K562 (cell line): ENCODE data around the gene COA6. TPM values are rescaled to one million over a fixed set of nuclear protein-coding genes. Genes with fewer than 3 reads are reported as not detected.
A peak's percentile ranks its signal among the peaks of the same experiment; 100 is the strongest.

ENCODE experiments used
- ATAC-seq: fragments of 200-7000 bp; cut with Tn5 transposase; 3 replicates; pipeline ENCODE4 v1.9.1; 2020; ENCODE audit warnings: moderate library complexity
- BruUV-seq: library from RNA; stranded (reverse); fragments of 400-500 nt; replicated peaks from 2 replicates; lab custom pipeline; 2021; lab: Mats Ljungman, UMichigan
- CTCF ChIA-PET: fragments of 300-600 bp; formaldehyde crosslinking; extraction: SDS; loops from one replicate; lab custom pipeline; 2021; ENCODE audit warnings: low intra/inter-chr PET ratio; lab: Yijun Ruan, JAX
- POLR2A ChIA-PET: fragments of 300-600, 350-650 bp; sonication (Branson Sonifier 250); formaldehyde crosslinking; extraction: SDS; loops from one replicate; lab custom pipeline; 2021; ENCODE audit warnings: antibody characterized with exemption, inconsistent platforms; lab: Yijun Ruan, JAX
- DNase-seq, 4 experiments: peaks; one replicate each; pipeline versions ENCODE4 v3.0.0 to v3.0.0-alpha.2; 2011 to 2018; ENCODE audit warnings: low spot score in 3 of 4, mixed read lengths in 3 of 4; ENCODE audit errors: extremely low read depth in 1 of 4
- FAIRE-seq: peaks from 2 replicates; lab custom pipeline; 2011; peaks lifted over from hg19 to GRCh38; lab: Jason Lieb, UNC
- H2AFZ ChIP-seq: 2 replicates; pipeline ENCODE4 v1.6.0; 2011; ENCODE audit warnings: low read depth, low read length, control low read depth, inconsistent platforms
- H3K27ac ChIP-seq: fragments of 200-600 bp; 3 replicates; pipeline ENCODE4 v1.8.0; 2011; ENCODE audit warnings: low read depth, mild to moderate bottlenecking, control low read depth, inconsistent platforms, low read length, moderate library complexity, mixed read lengths; ENCODE audit errors: extremely low read depth
- H3K27me3 ChIP-seq, 2 experiments: fragments of 300-600 bp in 1 of 2; 2 replicates in 1 of 2; 3 replicates in 1 of 2; pipeline versions ENCODE4 v1.6.0 to v1.8.0; 2011; ENCODE audit warnings: inconsistent platforms in 2 of 2, low read length in 2 of 2, mild to moderate bottlenecking in 1 of 2, mixed read lengths in 1 of 2, moderate library complexity in 1 of 2; ENCODE audit not compliant: control insufficient read depth in 2 of 2, insufficient read depth in 2 of 2
- H3K36me3 ChIP-seq: fragments of 300-600 bp; 3 replicates; pipeline ENCODE4 v1.8.0; 2011; ENCODE audit warnings: mild to moderate bottlenecking, low read length, inconsistent platforms; ENCODE audit not compliant: control insufficient read depth, insufficient read depth
- H3K4me1 ChIP-seq, 2 experiments: fragments of 200-600 bp in 1 of 2; replicated peaks in 1 of 2; 2 replicates in 1 of 2; 3 replicates in 1 of 2; pipeline versions ENCODE4 v1.5.1 to v1.8.0; 2011; ENCODE audit warnings: inconsistent platforms in 2 of 2, low read length in 2 of 2, mild to moderate bottlenecking in 1 of 2, mixed read lengths in 1 of 2, moderate library complexity in 1 of 2; ENCODE audit not compliant: control insufficient read depth in 2 of 2, insufficient read depth in 2 of 2
- H3K4me2 ChIP-seq: 2 replicates; pipeline ENCODE4 v1.6.1; 2011; ENCODE audit warnings: low read length, control low read depth, inconsistent platforms, mixed read lengths; ENCODE audit not compliant: insufficient read depth
- H3K4me3 ChIP-seq: fragments of 200-600 bp; sonication (generic), shearing (Covaris generic); 2 replicates; pipeline ENCODE4 v1.5.1; 2016; ENCODE audit warnings: control low read depth, inconsistent platforms
- H3K79me2 ChIP-seq: fragments of 200-600 bp; 3 replicates; pipeline ENCODE4 v1.8.0; 2011; ENCODE audit warnings: low read length, inconsistent platforms; ENCODE audit not compliant: control insufficient read depth, insufficient read depth
- H3K9ac ChIP-seq, 2 experiments: 2 replicates each; pipeline versions ENCODE4 v1.6.0 to v1.6.1; 2011; ENCODE audit warnings: low read depth in 2 of 2, low read length in 2 of 2, control low read depth in 1 of 2, inconsistent platforms in 1 of 2, mild to moderate bottlenecking in 1 of 2, mixed read lengths in 1 of 2; ENCODE audit not compliant: insufficient read depth in 1 of 2
- H3K9me1 ChIP-seq: one replicate; pipeline ENCODE4 v1.6.0; 2011; ENCODE audit warnings: inconsistent platforms, mild to moderate bottlenecking, low read length, moderate library complexity; ENCODE audit not compliant: control insufficient read depth, insufficient read depth
- H3K9me3 ChIP-seq: replicated peaks from 2 replicates; pipeline ENCODE4 v1.5.1; 2011; ENCODE audit warnings: low read depth, low read length, inconsistent platforms; ENCODE audit not compliant: control insufficient read depth, insufficient read depth
- H4K20me1 ChIP-seq: replicated peaks from 2 replicates; pipeline ENCODE4 v1.6.1; 2011; ENCODE audit warnings: low read length, inconsistent platforms, mixed read lengths; ENCODE audit not compliant: control insufficient read depth, insufficient read depth
- CSDE1 ChIP-seq, 2 experiments: fragments of 450-650 bp; IDR thresholded peaks; 2 replicates each; pipeline ENCODE4 v1.6.1; 2016; ENCODE audit warnings: mild to moderate bottlenecking in 1 of 2
- HEY1 ChIP-seq: fragments of 250-450 bp; sonication (Bioruptor Pico); IDR thresholded peaks from 2 replicates; pipeline ENCODE4 v1.5.0; 2020; ENCODE audit warnings: mild to moderate bottlenecking, moderate library complexity, borderline replicate concordance
- HNRNPH1 ChIP-seq: fragments of 200-400 bp; formaldehyde crosslinking; optimal IDR thresholded peaks from 2 replicates; pipeline ENCODE3; 2017; ENCODE audit warnings: low read depth, mild to moderate bottlenecking, low read length, moderate library complexity
- RBM22 ChIP-seq: fragments of 200-400 bp; formaldehyde crosslinking; IDR thresholded peaks from 2 replicates; pipeline ENCODE4 v1.6.1; 2018; ENCODE audit warnings: low read length, low read depth; ENCODE audit not compliant: poor library complexity, severe bottlenecking
- TEAD4 ChIP-seq, 2 experiments: sonication (generic) in 1 of 2; formaldehyde crosslinking in 1 of 2; IDR thresholded peaks; 2 replicates each; pipeline versions ENCODE4 v1.6.1 to v1.8.0; 2012 to 2022; ENCODE audit warnings: borderline replicate concordance in 1 of 2, inconsistent platforms in 1 of 2, low read length in 1 of 2, mild to moderate bottlenecking in 1 of 2, missing genetic modification reagents in 1 of 2
- THAP7 ChIP-seq: fragments of 250-450 bp; sonication (Bioruptor Pico); IDR thresholded peaks from 2 replicates; pipeline ENCODE4 v1.5.0; 2021
- ZNF175 ChIP-seq: fragments of 200-800 bp; sonication (Bioruptor generic); IDR thresholded peaks from 2 replicates; pipeline ENCODE4 v1.6.1; 2016; ENCODE audit warnings: low read depth, mild to moderate bottlenecking, missing genetic modification characterization, missing compliant biosample characterization
- ZNF639 ChIP-seq, 2 experiments: fragments of 200-800 bp in 1 of 2; sonication (Bioruptor generic) in 1 of 2; sonication (generic) in 1 of 2; formaldehyde crosslinking in 1 of 2; IDR thresholded peaks in 1 of 2; conservative IDR thresholded peaks in 1 of 2; 2 replicates each; pipeline versions ENCODE4 v1.5.0 to v1.6.1; 2016 to 2020; ENCODE audit warnings: missing compliant biosample characterization in 1 of 2, missing genetic modification characterization in 1 of 2, missing genetic modification reagents in 1 of 2
- WGBS: fragments of 100-300 bp; shearing (Covaris generic); methylation state at CpG from one replicate; pipeline ENCODE4 v1.1.6; 2016; ENCODE audit warnings: low coverage, mixed read lengths; ENCODE audit not compliant: insufficient coverage; ENCODE audit errors: missing lambda C conversion rate; 5-methylcytosine and 5-hydroxymethylcytosine counted together
- in situ Hi-C: fragments of 300-500 bp; cut with MboI; formaldehyde crosslinking; loops from 4 replicates; pipeline ENCODE4 v1.15.0; 2018; ENCODE audit warnings: inconsistent platforms, mixed read lengths
- intact Hi-C: fragments of 100-400 bp; cut with micrococcal nuclease; formaldehyde crosslinking; loops from 2 replicates; pipeline ENCODE4 v1.14.2; 2022
- polyA plus RNA-seq, 8 experiments: library from polyadenylated mRNA; depleted of rRNA in 4 of 8; stranded (reverse) in 5 of 8; unstranded in 3 of 8; fragments of >200 nt; fragmentation: Nextera tagmentation in 2 of 8; fragmentation: Illumina TruSeq in 1 of 8; extraction: Ambion mirVana in 2 of 8; extraction: Trizol in 1 of 8; gene quantifications; 2 replicates each; pipeline versions ENCODE4 v1.2.1 to v1.2.3, GENCODE V29; 2011 to 2014; ENCODE audit warnings: inconsistent platforms in 1 of 8, missing spikeins in 1 of 8
- total RNA-seq, 7 experiments: library from RNA; depleted of rRNA in 6 of 7; stranded (reverse); fragments of >200 nt in 6 of 7; fragmentation: Illumina TruSeq in 2 of 7; extraction: Trizol in 2 of 7; gene quantifications; 2 replicates each; pipeline versions ENCODE4 v1.2.1 to v1.2.3, GENCODE V29; 2011 to 2021; ENCODE audit warnings: low replicate concordance in 1 of 7
- TF ChIP-seq, protein P1 (sequence below): sonication (generic); formaldehyde crosslinking; IDR thresholded peaks from 2 replicates; pipeline ENCODE4 v1.8.1; 2023; ENCODE audit warnings: mild to moderate bottlenecking, missing genetic modification reagents, moderate library complexity

COA6 gene
- total and polyA plus RNA-seq, 9 of the 15 experiments (the other 6 are each of a cell fraction or from before 2014, with no cell fraction given) = 77.7 to 187 (median 134) TPM

DNA sequence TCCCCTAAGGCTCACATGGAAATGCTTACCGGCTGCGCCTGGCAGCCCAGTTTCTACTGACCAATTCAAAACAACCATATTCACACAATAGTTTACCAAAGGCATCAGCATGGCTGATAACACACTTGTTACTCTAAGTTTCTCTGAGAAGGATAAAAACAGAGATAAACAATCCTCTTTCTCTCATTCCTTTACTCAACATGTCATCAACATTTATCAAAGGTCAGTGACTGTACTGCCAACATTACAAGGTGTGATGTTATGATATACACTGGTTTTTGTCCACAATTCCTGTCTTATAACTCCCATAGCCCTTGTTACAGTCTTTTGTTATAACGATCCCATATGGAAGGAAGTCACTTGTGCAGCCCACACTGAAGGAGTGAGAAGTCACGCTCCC lies 33.6 kb downstream of the COA6 start (continued):
- TF ChIP-seq TEAD4 (IDR thresholded peaks at IDR 0.05; ENCODE audit: low read length) (peak; percentile 47; the same call in 1 of the 2 replicates), TEAD4 (CRISPR knock-in tag; IDR thresholded peaks at IDR 0.05; ENCODE audit: borderline replicate concordance) (no peak)

- ChIA-PET CTCF (interaction anchor here (1.0 to 2.1 kb wide), 2 partner anchors 86 to 254 kb away, joined by 3 to 14 read pairs; no protein-coding TSS in a partner anchor), POLR2A (no interaction called here)
- H3K36me3 ChIP-seq = peaks cover 11% of the 10 kb centered on the region; the same call in 1 of the 3 replicates
- H3K9me3 ChIP-seq = no peaks in the 10 kb centered on the region
- no peaks in the 10 kb centered on the region for H3K9me1 ChIP-seq
- FAIRE-seq (no peak), DNase-seq (no peak), ATAC-seq (no peak)
- in situ Hi-C loops = no loop called here
- H3K4me3 ChIP-seq = no peak overlapping the region
- TF ChIP-seq ZNF175 (CRISPR knock-in tag) (no peak), HNRNPH1 (no peak), RBM22 (no peak), THAP7 (CRISPR knock-in tag) (no peak), ZNF639 (CRISPR knock-in tag; conservative IDR thresholded peaks at IDR 0.05 in 1 of 2, IDR thresholded peaks at IDR 0.05 in 1 of 2) (no peak), CSDE1 (IDR thresholded peaks at IDR 0.05) (no peak), HEY1 (CRISPR knock-in tag) (no peak)
- TF ChIP-seq, protein P1, sequence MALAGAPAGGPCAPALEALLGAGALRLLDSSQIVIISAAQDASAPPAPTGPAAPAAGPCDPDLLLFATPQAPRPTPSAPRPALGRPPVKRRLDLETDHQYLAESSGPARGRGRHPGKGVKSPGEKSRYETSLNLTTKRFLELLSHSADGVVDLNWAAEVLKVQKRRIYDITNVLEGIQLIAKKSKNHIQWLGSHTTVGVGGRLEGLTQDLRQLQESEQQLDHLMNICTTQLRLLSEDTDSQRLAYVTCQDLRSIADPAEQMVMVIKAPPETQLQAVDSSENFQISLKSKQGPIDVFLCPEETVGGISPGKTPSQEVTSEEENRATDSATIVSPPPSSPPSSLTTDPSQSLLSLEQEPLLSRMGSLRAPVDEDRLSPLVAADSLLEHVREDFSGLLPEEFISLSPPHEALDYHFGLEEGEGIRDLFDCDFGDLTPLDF = no peak
- no peak overlapping the region for H3K9ac ChIP-seq
- no peak overlapping the region for H3K4me2 ChIP-seq
- no peaks in the 10 kb centered on the region for H3K79me2 ChIP-seq
- H3K4me1 ChIP-seq = peaks cover 0 to 5% of the 10 kb centered on the region in 2 experiments; a peak in 1 of 5 replicates
- H4K20me1 ChIP-seq = no peaks in the 10 kb centered on the region
- 86% methylated on average over 9 of the region's 9 CpGs for WGBS
- BruUV-seq = no TSS peak
- intact Hi-C loops = loop anchor here (5.0 kb wide), 1 partner anchor 81 kb away; no protein-coding TSS in a partner anchor
- no peaks in the 10 kb centered on the region for H3K27me3 ChIP-seq
- H3K27ac ChIP-seq = no peak overlapping the region
- H2AFZ ChIP-seq = no peak overlapping the region
Measured at GRCh38 chr1:234408757-234409156, 35.5 kb downstream of the COA6 start.
